ENCODE results near the gene C1orf167. TPM values are rescaled to one million over a fixed set of nuclear protein-coding genes. Genes with fewer than 3 reads are reported as not detected.

C1orf167 gene
- total RNA-seq, 1 donor from 2014 or later: not detected

DNA sequence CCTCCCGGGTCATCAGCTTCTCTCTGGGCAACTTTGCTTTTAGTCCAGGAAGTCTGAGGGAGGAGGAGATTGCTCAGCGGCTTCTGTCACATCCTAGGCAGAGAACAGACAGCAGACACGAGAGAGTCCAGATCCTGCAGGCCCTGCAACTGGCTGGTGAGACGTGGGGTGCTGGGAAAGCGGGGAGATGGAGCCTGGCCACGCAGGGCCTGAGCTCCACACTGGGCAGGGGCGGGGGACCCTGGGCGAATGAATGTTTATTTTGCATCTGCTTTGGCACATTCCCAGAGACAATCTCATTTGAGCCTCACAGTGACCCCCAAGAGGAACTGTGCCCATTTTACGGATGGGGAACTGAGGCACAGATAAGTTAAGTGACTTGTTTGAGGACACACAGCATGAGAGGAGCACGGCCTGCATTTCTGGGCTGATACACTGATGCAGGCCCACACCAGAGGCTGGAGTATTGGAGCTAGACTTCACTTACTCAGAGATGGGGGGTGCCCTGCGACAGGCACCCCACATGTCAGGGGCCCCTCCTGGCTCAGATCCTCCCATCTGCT, 9.6 kb downstream of the C1orf167 start:
- Histone ChIP-seq H3K4me3 (ENCODE audit: low read depth, low read length) (no peak overlapping the region), H3K27me3 (ENCODE audit: control insufficient read depth, insufficient read depth, low read length) (no peaks in the 10 kb centered on the region)
- TF ChIP-seq, protein P1, sequence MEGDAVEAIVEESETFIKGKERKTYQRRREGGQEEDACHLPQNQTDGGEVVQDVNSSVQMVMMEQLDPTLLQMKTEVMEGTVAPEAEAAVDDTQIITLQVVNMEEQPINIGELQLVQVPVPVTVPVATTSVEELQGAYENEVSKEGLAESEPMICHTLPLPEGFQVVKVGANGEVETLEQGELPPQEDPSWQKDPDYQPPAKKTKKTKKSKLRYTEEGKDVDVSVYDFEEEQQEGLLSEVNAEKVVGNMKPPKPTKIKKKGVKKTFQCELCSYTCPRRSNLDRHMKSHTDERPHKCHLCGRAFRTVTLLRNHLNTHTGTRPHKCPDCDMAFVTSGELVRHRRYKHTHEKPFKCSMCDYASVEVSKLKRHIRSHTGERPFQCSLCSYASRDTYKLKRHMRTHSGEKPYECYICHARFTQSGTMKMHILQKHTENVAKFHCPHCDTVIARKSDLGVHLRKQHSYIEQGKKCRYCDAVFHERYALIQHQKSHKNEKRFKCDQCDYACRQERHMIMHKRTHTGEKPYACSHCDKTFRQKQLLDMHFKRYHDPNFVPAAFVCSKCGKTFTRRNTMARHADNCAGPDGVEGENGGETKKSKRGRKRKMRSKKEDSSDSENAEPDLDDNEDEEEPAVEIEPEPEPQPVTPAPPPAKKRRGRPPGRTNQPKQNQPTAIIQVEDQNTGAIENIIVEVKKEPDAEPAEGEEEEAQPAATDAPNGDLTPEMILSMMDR (IDR thresholded peaks at IDR 0.05; ENCODE audit: insufficient read depth, low read length, severe bottlenecking): no peak

GRCh38 chr1:11772458-11772857, 10.5 kb downstream of the C1orf167 start:
- Histone ChIP-seq H3K4me3 (ENCODE audit: low read depth, low read length) (no peak overlapping the region), H3K27me3 (ENCODE audit: control insufficient read depth, insufficient read depth, low read length) (no peaks in the 10 kb centered on the region), H3K36me3 (ENCODE audit: control insufficient read depth, insufficient read depth, low read length) (no peaks in the 10 kb centered on the region)
- no peak for DNase-seq (ENCODE audit: low read depth)
- TF ChIP-seq, protein P1 (IDR thresholded peaks at IDR 0.05; ENCODE audit: insufficient read depth, low read length, severe bottlenecking): no peak
- FAIRE-seq: no peak

More for the DNA sequence above, 9.6 kb downstream of the C1orf167 start:
- H3K36me3 ChIP-seq (ENCODE audit: control insufficient read depth, insufficient read depth, low read length): no peaks in the 10 kb centered on the region
- no peak for FAIRE-seq
- DNase-seq (ENCODE audit: low read depth): no peak

DNA sequence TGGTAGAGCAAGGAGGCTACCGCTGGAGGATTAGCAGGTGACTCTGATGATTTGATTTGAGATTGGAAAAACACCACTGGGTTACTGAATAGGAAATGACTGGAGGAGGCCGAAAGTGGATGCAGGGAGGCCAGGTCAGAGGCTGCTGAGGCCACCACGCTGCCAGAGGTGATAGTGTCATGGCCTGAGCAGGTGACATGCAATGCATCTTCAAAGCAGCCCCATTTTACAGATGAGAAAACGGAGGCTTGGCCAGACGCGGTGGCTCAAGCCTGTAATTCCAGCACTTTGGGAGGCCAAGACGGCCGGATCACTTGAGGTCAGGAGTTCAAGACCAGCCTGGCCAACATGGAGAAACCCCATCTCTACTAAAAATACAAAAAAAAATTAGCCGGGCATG, 12.8 kb downstream of the C1orf167 start:
- TF ChIP-seq, protein P1 (IDR thresholded peaks at IDR 0.05; ENCODE audit: insufficient read depth, low read length, severe bottlenecking): no peak
- no peak for FAIRE-seq
- Histone ChIP-seq H3K36me3 (ENCODE audit: control insufficient read depth, insufficient read depth, low read length) (no peaks in the 10 kb centered on the region), H3K4me3 (ENCODE audit: low read depth, low read length) (no peak overlapping the region), H3K27me3 (ENCODE audit: control insufficient read depth, insufficient read depth, low read length) (no peaks in the 10 kb centered on the region)
- no peak for DNase-seq (ENCODE audit: low read depth)

- DNase-seq (ENCODE audit: low read depth) (no peak), FAIRE-seq (no peak)
- no peaks in the 10 kb centered on the region for H3K36me3 ChIP-seq (ENCODE audit: control insufficient read depth, insufficient read depth, low read length)
- H3K27me3 ChIP-seq (ENCODE audit: control insufficient read depth, insufficient read depth, low read length): no peaks in the 10 kb centered on the region
- TF ChIP-seq, protein P1 (IDR thresholded peaks at IDR 0.05; ENCODE audit: insufficient read depth, low read length, severe bottlenecking): no peak
- no peak overlapping the region for H3K4me3 ChIP-seq (ENCODE audit: low read depth, low read length)
These were observed 15.8 kb downstream of the C1orf167 start for GRCh38 chr1:11777658-11778322.

DNA sequence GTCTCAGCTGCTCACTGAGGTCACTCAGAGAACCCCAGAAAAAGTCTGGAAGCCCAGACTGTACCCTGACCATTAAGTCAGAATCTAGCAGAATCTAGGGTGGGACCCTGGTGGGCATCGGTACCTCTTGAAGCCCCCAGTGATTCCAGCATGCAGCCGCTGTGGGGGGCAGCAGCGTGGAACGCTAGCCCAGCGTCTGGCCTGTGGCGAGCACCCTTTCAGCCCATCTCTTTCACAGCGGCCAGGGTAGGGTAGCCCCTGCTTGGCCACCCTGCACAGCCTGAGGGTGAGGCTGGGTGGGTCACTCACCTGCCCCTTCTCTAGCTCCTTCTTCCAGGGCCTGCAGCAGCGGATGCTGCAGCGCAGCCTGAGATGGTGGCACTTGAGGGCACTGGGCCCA, 16.3 kb downstream of the C1orf167 start:
- H3K36me3 ChIP-seq (ENCODE audit: control insufficient read depth, insufficient read depth, low read length): no peaks in the 10 kb centered on the region
- no peak overlapping the region for H3K4me3 ChIP-seq (ENCODE audit: low read depth, low read length)
- FAIRE-seq (no peak), DNase-seq (ENCODE audit: low read depth) (no peak)
- H3K27me3 ChIP-seq (ENCODE audit: control insufficient read depth, insufficient read depth, low read length): no peaks in the 10 kb centered on the region
- TF ChIP-seq, protein P1 (IDR thresholded peaks at IDR 0.05; ENCODE audit: insufficient read depth, low read length, severe bottlenecking): no peak

All from bronchial epithelial cell (primary cell).